Mucosa of descending colon (tissue), 3 donors: ENCODE measurements around the gene HAGH. TPM values are rescaled to one million over a fixed set of nuclear protein-coding genes. Genes with fewer than 3 reads are reported as not detected.

Experiments
- ATAC-seq: fragments of 200-7000 bp; cut with Tn5 transposase; one replicate; pipeline ENCODE4 v1.9.1; 2020; ENCODE audit warnings: mild to moderate bottlenecking, moderate library complexity
- DNase-seq, 3 donors: peaks; one replicate each; pipeline ENCODE4 v3.0.0-alpha.2; 2020
- H3K36me3 ChIP-seq: fragments of 200-600 bp; one replicate; pipeline ENCODE4 v1.8.0; 2021; ENCODE audit warnings: low read depth, mild to moderate bottlenecking
- H3K4me1 ChIP-seq: fragments of 200-600 bp; one replicate; pipeline ENCODE4 v1.8.0; 2021; ENCODE audit warnings: low read depth, mild to moderate bottlenecking
- H3K4me3 ChIP-seq: fragments of 200-600 bp; one replicate; pipeline ENCODE4 v1.8.0; 2021; ENCODE audit warnings: mild to moderate bottlenecking
- H3K9me3 ChIP-seq: fragments of 200-600 bp; one replicate; pipeline ENCODE4 v1.8.0; 2021; ENCODE audit warnings: mild to moderate bottlenecking
- CTCF ChIP-seq: fragments of 200-600 bp; IDR thresholded peaks from one replicate; pipeline ENCODE4 v1.8.0; 2022; ENCODE audit warnings: antibody characterized with exemption, mild to moderate bottlenecking
- intact Hi-C, 2 donors: fragments of 100-400 bp; cut with DNase I in 1 of 2; cut with micrococcal nuclease in 1 of 2; formaldehyde crosslinking; loops; one replicate each; pipeline versions ENCODE4 v1.11.0 to v1.11.1; 2022; cut with DNase I, micrococcal nuclease
- total RNA-seq, 3 donors: library from RNA; stranded (reverse); fragmentation: NEBNext Ultra II Directional in 2 of 3; extraction: Animal tissue kit (Norgen Biotek cat#: 25700) in 2 of 3; gene quantifications; one replicate each; pipeline versions ENCODE4 v1.2.1 to v1.2.4, GENCODE V29; 2021 to 2023
- donor health status: DM: no; HTN: no; CAD: no; lungs with moderate emphysema.
- donor health status: DM: no; HTN: no; CAD: no.
- donor health status: DM: no; HTN: yes; CAD: no.

Gene HAGH
- total RNA-seq, 3 donors from 2014 or later = 63.4 to 94.8 (median 68.0) TPM

DNA sequence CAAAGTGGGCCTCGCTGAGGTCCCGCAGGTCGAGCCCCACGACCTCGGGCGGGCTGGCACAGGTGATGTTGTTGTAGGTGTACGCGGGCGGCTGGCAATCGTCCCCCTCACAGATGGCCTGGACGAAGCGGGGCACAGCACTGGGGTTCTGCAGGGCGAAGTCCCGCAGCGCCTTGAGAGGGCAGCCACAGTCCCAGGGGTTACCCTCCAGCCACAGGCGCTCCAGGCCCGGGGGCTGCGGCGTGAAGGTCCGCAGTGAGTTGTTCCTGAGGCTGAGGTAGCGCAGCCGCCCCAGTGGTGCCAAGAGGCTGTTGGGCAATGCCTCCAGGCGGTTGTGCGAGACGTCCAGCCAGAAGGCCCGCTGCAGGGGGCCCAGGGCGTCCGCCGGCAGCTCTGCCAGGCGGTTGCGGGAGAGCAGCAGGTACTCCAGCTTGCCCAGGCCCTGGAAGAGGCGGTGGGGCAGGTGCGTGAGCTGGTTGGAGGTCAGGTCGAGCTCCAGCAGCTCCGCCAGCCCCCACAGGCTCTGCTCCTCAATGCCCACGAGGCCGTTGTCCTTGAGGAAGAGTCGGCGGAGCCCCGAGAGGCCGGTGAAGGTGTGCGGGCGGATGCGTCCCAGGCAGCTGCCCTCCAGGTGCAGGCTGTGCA lies 35.9 kb downstream of the HAGH start:
- H3K4me1 ChIP-seq = no peaks in the 10 kb centered on the region
- no peak overlapping the region for H3K4me3 ChIP-seq
- DNase-seq (peak in 2 of 3 donors; percentile 20 to 49), ATAC-seq (no peak)
- H3K36me3 ChIP-seq = no peaks in the 10 kb centered on the region
- TF ChIP-seq CTCF = no peak
- no peaks in the 10 kb centered on the region for H3K9me3 ChIP-seq
- intact Hi-C loops = no loop called here

GRCh38 chr16:1790261-1790610 lies 36.4 kb downstream of the HAGH start:
- H3K9me3 ChIP-seq = no peaks in the 10 kb centered on the region
- intact Hi-C loops = no loop called here
- ATAC-seq (no peak), DNase-seq (no peak)
- no peak overlapping the region for H3K4me3 ChIP-seq
- no peaks in the 10 kb centered on the region for H3K4me1 ChIP-seq
- H3K36me3 ChIP-seq = no peaks in the 10 kb centered on the region
- TF ChIP-seq CTCF = no peak

DNA sequence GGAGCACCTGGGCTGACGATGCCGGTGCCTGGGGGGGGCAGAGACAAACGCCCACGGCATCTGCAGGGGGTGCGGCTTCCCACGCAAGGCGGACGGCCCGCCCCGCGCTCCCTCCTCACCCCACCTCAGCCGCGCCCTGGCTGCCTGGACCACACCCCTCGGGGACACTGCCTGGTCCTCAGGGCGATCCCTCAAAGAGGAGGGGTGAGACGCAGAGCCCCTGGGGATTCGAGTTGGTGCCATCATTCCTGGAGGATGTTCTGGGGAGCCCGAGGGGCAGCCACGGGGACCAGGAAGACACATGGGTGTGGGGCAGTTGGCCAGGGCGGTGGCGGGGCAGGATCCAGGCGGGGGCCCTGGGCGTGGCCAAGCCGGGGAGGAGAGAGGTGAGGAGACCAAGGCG lies 37.0 kb downstream of the HAGH start:
- DNase-seq (peak in 1 of 3 donors; percentile 39), ATAC-seq (no peak)
- TF ChIP-seq CTCF = no peak
- H3K4me1 ChIP-seq = no peaks in the 10 kb centered on the region
- intact Hi-C loops = no loop called here
- no peaks in the 10 kb centered on the region for H3K9me3 ChIP-seq
- no peak overlapping the region for H3K4me3 ChIP-seq
- no peaks in the 10 kb centered on the region for H3K36me3 ChIP-seq

GRCh38 chr16:1788708-1789100 lies 37.9 kb downstream of the HAGH start:
- Histone ChIP-seq H3K4me3 (no peak overlapping the region), H3K9me3 (no peaks in the 10 kb centered on the region), H3K4me1 (peaks cover 6% of the 10 kb centered on the region), H3K36me3 (no peaks in the 10 kb centered on the region)
- TF ChIP-seq CTCF = no peak
- ATAC-seq = no peak
- DNase-seq = no peak
- intact Hi-C loops = no loop called here

- intact Hi-C loops = no loop called here
These were observed 38.4 kb downstream of the HAGH start for GRCh38 chr16:1788095-1788707.

More at GRCh38 chr16:1788095-1788707, 38.4 kb downstream of the HAGH start:
- no peak for ATAC-seq
- H3K36me3 ChIP-seq = no peaks in the 10 kb centered on the region
- H3K9me3 ChIP-seq = no peaks in the 10 kb centered on the region
- DNase-seq = peak in 1 of 3 donors; percentile 23
- H3K4me1 ChIP-seq = peaks cover 6% of the 10 kb centered on the region
- no peak for TF ChIP-seq CTCF
- H3K4me3 ChIP-seq = no peak overlapping the region
